Calu3 (cell line): ENCODE measurements around the gene MFSD8. TPM values are rescaled to one million over a fixed set of nuclear protein-coding genes. Genes with fewer than 3 reads are reported as not detected.
"Not testable (repeated sequence)": the region's sequence is repeated elsewhere in the genome, so short reads cannot be mapped to it uniquely, and the experiment has no call there.

ENCODE experiments used
- Bru-seq: library from RNA; stranded (reverse); fragments of 400-500 nt; gene quantifications from one replicate; lab custom pipeline; 2021; lab: Mats Ljungman, UMichigan
- BruChase-seq, 2 experiments: library from RNA; stranded (reverse); fragments of 400-500 nt; gene quantifications; one replicate each; lab custom pipeline; 2021; lab: Mats Ljungman, UMichigan
- BruUV-seq: library from RNA; stranded (reverse); fragments of 400-500 nt; replicated peaks from 2 replicates; lab custom pipeline; 2021; lab: Mats Ljungman, UMichigan
- CTCF ChIA-PET: fragments of 300-600 bp; sonication (Branson Sonifier 250); formaldehyde crosslinking; loops from one replicate; lab custom pipeline; 2022; ENCODE audit warnings: antibody characterized with exemption; lab: Charles Lee
- DNase-seq: peaks from one replicate; pipeline ENCODE4 v3.0.0; 2022
- H3K27ac Mint-ChIP-seq: one replicate; pipeline ENCODE4 v1.8.0; 2022; ENCODE audit warnings: mixed read lengths; ENCODE audit not compliant: unreplicated experiment
- H3K27me3 Mint-ChIP-seq: one replicate; pipeline ENCODE4 v1.8.0; 2022; ENCODE audit warnings: mixed read lengths; ENCODE audit not compliant: unreplicated experiment
- H3K36me3 Mint-ChIP-seq: one replicate; pipeline ENCODE4 v1.8.0; 2022; ENCODE audit warnings: mild to moderate bottlenecking, moderate library complexity, mixed read lengths; ENCODE audit not compliant: insufficient read depth, unreplicated experiment
- H3K4me1 Mint-ChIP-seq: one replicate; pipeline ENCODE4 v1.8.0; 2022; ENCODE audit warnings: mild to moderate bottlenecking, low read depth, mixed read lengths; ENCODE audit not compliant: unreplicated experiment
- H3K4me3 Mint-ChIP-seq: one replicate; pipeline ENCODE4 v1.8.0; 2022; ENCODE audit warnings: mild to moderate bottlenecking, low read depth, moderate library complexity, mixed read lengths; ENCODE audit not compliant: unreplicated experiment
- H3K9me3 Mint-ChIP-seq: one replicate; pipeline ENCODE4 v1.8.0; 2022; ENCODE audit warnings: low read depth, mixed read lengths; ENCODE audit not compliant: unreplicated experiment
- CTCF ChIP-seq: fragments of 200-600 bp; IDR thresholded peaks from one replicate; pipeline ENCODE4 v1.8.0; 2022; ENCODE audit warnings: antibody characterized with exemption; ENCODE audit not compliant: unreplicated experiment
- intact Hi-C: fragments of 100-400 bp; cut with micrococcal nuclease; formaldehyde crosslinking; loops from one replicate; pipeline ENCODE4 v1.10.0; 2022; ENCODE audit not compliant: unreplicated experiment
- long read RNA-seq: library from polyadenylated mRNA; stranded (forward); transcript quantifications from one replicate; pipeline ENCODE4 v2.0.0, GENCODE V29; 2022
- total RNA-seq: library from RNA; stranded (reverse); gene quantifications from 2 replicates; pipeline ENCODE4 v1.2.3, GENCODE V29; 2022

Gene MFSD8
- 17.1 and 25.4 TPM in 2 replicates for total RNA-seq
- percentile 71 among the genes with signal in this experiment for Bru-seq, nascent RNA
- BruChase-seq, experiment 1, labeled RNA remaining after a 6-hour chase = percentile 65 among the genes with signal in this experiment
- percentile 71 among the genes with signal in this experiment for BruChase-seq, experiment 2, labeled RNA remaining after a 2-hour chase
- long read RNA-seq, full-length matches to known transcripts = 13 of 20 reads
- long read RNA-seq, partial matches to known transcripts = 0 of 20 reads
- long read RNA-seq, other reads (novel, unspliced or antisense) = 7 of 20 reads

- no TSS peak for BruUV-seq
- peak; percentile 97 for DNase-seq
- peak within 1 kb of the TSS; percentile 95 for H3K4me3 Mint-ChIP-seq
- peaks cover 31% of the 10 kb centered on the region for H3K36me3 Mint-ChIP-seq
- CTCF ChIA-PET = interaction anchor here (0.5 to 1.1 kb wide), 3 partner anchors 13 to 330 kb away, joined by 3 read pairs; partner anchors contain the start of gene LARP1B
- H3K9me3 Mint-ChIP-seq = no peaks in the 10 kb centered on the region
- TF ChIP-seq CTCF = no peak
- H3K27me3 Mint-ChIP-seq = no peaks in the 10 kb centered on the region
- intact Hi-C loops = loop anchor here (10.0 kb wide), 1 partner anchor 100 kb away; the partner anchor contains the start of gene LARP1B
- H3K27ac Mint-ChIP-seq = peak within 1 kb of the TSS; percentile 95
- H3K4me1 Mint-ChIP-seq = no peaks in the 10 kb centered on the region
These were observed at the start of gene MFSD8, which contains the start of gene ABHD18 for GRCh38 chr4:127965062-127965802. Gene MFSD8, minus strand, starts transcription at chr4:127965173. Its CDS starts 40 bp downstream, at chr4:127965133. Gene ABHD18, plus strand, starts transcription at chr4:127965406. Its CDS starts 17,550 bp downstream, at chr4:127982956.

DNA sequence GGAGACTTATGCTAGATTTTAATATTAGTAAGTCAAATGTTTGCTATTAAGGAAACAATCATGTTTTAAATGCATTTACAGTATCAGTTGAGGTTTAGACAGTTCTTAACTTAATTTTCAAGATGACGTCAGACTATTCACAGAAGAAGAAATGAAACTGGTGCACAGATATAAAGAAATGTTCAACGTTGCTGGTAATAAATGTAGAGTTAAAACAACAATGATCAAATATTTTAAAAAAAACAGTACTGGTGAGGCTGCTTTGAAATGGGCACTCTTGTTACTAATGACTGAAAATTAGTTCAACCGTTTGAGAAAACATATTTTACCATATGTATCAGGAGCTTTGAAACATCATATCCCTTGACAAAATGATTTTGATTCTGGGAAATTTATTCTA lies 44.5 kb upstream of the MFSD8 start:
- Mint-ChIP-seq H3K27ac (no peak overlapping the region), H3K4me1 (no peaks in the 10 kb centered on the region), H3K27me3 (no peaks in the 10 kb centered on the region), H3K9me3 (no peaks in the 10 kb centered on the region), H3K36me3 (peaks cover 4% of the 10 kb centered on the region), H3K4me3 (no peak overlapping the region)
- TF ChIP-seq CTCF = no peak
- no peak for DNase-seq
- intact Hi-C loops = no loop called here
- CTCF ChIA-PET = no interaction called here
- BruUV-seq = no TSS peak

DNA sequence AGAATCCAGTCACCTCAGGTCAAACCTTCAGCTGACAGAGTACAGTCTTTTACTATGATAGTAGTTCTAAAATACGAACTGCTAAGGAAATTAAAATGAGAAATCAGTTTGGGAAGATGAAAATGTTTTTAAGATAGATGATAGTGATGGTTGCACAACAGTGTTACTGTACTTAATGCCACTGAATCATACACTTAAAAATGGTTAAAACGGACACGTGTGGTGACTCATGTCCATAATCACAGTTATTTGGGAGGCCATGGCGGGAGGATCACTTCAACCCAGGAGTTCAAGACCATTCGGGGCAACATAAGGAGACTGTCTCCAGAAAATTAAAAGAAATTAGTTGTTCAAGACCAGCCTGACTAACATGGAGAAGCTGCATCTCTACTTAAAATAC lies 41.6 kb upstream of the MFSD8 start:
- no peaks in the 10 kb centered on the region for H3K9me3 Mint-ChIP-seq
- H3K27me3 Mint-ChIP-seq = no peaks in the 10 kb centered on the region
- CTCF ChIA-PET = no interaction called here
- no peak for TF ChIP-seq CTCF
- peaks cover 4% of the 10 kb centered on the region for H3K36me3 Mint-ChIP-seq
- no peak overlapping the region for H3K27ac Mint-ChIP-seq
- BruUV-seq = no TSS peak
- H3K4me3 Mint-ChIP-seq = no peak overlapping the region
- intact Hi-C loops = no loop called here
- no peak for DNase-seq
- no peaks in the 10 kb centered on the region for H3K4me1 Mint-ChIP-seq

- no peak overlapping the region for H3K27ac Mint-ChIP-seq
- no TSS peak for BruUV-seq
- intact Hi-C loops = no loop called here
- DNase-seq = no peak
- H3K4me3 Mint-ChIP-seq = no peak overlapping the region
- no peaks in the 10 kb centered on the region for H3K27me3 Mint-ChIP-seq
- H3K9me3 Mint-ChIP-seq = peaks cover 4% of the 10 kb centered on the region
- no peak for TF ChIP-seq CTCF
- H3K36me3 Mint-ChIP-seq = peaks cover 3% of the 10 kb centered on the region
- H3K4me1 Mint-ChIP-seq = no peaks in the 10 kb centered on the region
- CTCF ChIA-PET = no interaction called here
These were observed 32.8 kb upstream of the MFSD8 start for GRCh38 chr4:127997534-127998388.

DNA sequence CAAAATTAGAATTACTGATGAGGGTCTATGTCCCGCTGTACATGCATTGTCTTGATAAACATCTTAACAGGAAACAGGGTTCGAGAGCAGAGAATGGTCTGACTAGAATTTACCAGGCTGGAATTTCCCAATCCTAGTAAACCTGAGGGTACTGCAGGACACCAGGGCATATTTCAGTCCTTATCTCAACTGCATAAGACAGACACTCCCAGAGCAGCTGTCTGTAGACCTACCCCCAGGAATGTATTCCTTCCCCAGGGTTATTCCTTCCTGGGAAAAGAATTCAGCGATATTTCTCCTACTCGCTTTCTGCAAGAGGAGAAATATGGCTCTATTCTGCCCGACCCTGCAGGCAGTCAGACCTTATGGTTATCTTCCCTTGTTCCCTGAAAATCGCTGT lies 31.5 kb upstream of the MFSD8 start:
- BruUV-seq, H3K36me3 Mint-ChIP-seq, H3K4me3 Mint-ChIP-seq, H3K27me3 Mint-ChIP-seq, H3K4me1 Mint-ChIP-seq, H3K27ac Mint-ChIP-seq, H3K9me3 Mint-ChIP-seq, DNase-seq, intact Hi-C loops, CTCF ChIA-PET: not testable (repeated sequence)
